Activated naive CD8-positive, alpha-beta T cell treated with anti-CD3 and anti-CD28 coated beads, Interleukin-2, amount 10 ng/mL, durations not matched to agents 7 days and 5 days (primary cell): ENCODE measurements around the gene ZC3H8. TPM values are rescaled to one million over a fixed set of nuclear protein-coding genes. Genes with fewer than 3 reads are reported as not detected.

Experiments used
- ATAC-seq: fragments of 150-1000 bp; cut with Tn5 transposase; one replicate; pipeline ENCODE4 v1.10.0; 2021; ENCODE audit warnings: low read depth, moderate library complexity
- POLR2A ChIA-PET: fragments of 350-600 bp; sonication (Branson Sonifier 250); formaldehyde crosslinking; loops from one replicate; lab custom pipeline; 2021; ENCODE audit warnings: antibody characterized with exemption; lab: Charles Lee
- DNase-seq: peaks from one replicate; pipeline ENCODE4 v3.0.0; 2021
- H3K27ac Mint-ChIP-seq: one replicate; pipeline ENCODE4 v1.8.0; 2022; ENCODE audit warnings: mild to moderate bottlenecking, mixed read lengths
- H3K27me3 Mint-ChIP-seq: one replicate; pipeline ENCODE4 v1.8.0; 2022; ENCODE audit warnings: mild to moderate bottlenecking, moderate library complexity, mixed read lengths
- H3K36me3 Mint-ChIP-seq: one replicate; pipeline ENCODE4 v1.8.0; 2021; ENCODE audit warnings: mild to moderate bottlenecking, mixed read lengths
- H3K4me1 Mint-ChIP-seq: one replicate; pipeline ENCODE4 v1.8.0; 2021; ENCODE audit warnings: mixed read lengths
- H3K4me3 Mint-ChIP-seq: one replicate; pipeline ENCODE4 v1.8.0; 2022; ENCODE audit warnings: mild to moderate bottlenecking, moderate library complexity, mixed read lengths
- H3K9me3 Mint-ChIP-seq: one replicate; pipeline ENCODE4 v1.8.0; 2021; ENCODE audit warnings: mixed read lengths
- total RNA-seq, 2 experiments: library from RNA; stranded (reverse); gene quantifications; one replicate each; pipeline ENCODE4 v1.2.3, GENCODE V29; 2021

Gene ZC3H8
- total RNA-seq, 2 experiments from 2014 or later, result 15.7 to 17.1 TPM

DNA sequence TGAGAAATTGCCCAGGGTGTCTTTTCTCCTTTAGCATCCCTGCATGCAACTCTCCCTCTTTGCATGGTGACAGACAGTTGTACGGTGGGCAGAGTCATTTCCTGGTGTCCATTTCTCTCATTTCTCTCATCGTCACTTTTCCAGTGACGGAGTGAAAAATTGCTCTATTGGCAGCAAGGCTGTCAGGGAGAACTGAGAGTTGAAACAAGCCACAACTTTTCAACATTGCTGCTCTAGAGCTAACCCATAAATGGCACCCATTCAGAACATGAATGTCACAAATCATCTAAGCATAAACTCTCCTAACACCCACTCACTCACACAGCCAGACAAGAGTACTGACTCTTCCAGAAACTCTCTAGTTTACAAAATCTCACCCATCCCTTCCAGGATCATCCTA lies 55.7 kb downstream of the ZC3H8 start:
- DNase-seq, result no peak
- Mint-ChIP-seq H3K4me3 (no peak overlapping the region), H3K27me3 (no peaks in the 10 kb centered on the region), H3K36me3 (peaks cover 14% of the 10 kb centered on the region), H3K9me3 (peaks cover 11% of the 10 kb centered on the region), H3K4me1 (peaks cover 11% of the 10 kb centered on the region), H3K27ac (no peak overlapping the region)
- POLR2A ChIA-PET, result no interaction called here
- ATAC-seq, result no peak

DNA sequence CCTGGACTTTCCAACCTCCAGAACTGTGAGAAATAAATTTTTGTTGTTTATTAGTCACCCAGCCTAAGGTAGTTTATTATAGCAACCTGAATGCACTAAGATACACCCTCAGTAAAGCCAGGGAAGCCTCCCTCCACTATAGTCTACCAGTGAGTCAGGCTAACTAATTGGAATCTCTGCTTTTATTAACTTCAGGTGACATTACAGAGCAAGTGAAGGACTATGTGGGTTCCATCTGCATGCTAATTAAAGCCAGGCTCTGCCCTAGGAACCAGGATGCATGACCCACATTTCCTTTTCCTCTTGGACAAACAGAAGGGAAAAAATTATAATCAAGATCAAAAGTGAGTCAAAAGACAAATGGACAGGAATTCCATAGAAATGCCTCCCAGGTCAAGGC lies 56.1 kb downstream of the ZC3H8 start:
- Mint-ChIP-seq H3K4me1 (peaks cover 11% of the 10 kb centered on the region), H3K36me3 (peaks cover 12% of the 10 kb centered on the region)

GRCh38 chr2:112197868-112198267 lies 57.0 kb downstream of the ZC3H8 start:
- ATAC-seq (no peak), DNase-seq (no peak)
- no peak overlapping the region for H3K27ac Mint-ChIP-seq
- peaks cover 11% of the 10 kb centered on the region for H3K4me1 Mint-ChIP-seq
- no peaks in the 10 kb centered on the region for H3K27me3 Mint-ChIP-seq
- peaks cover 11% of the 10 kb centered on the region for H3K36me3 Mint-ChIP-seq
- H3K9me3 Mint-ChIP-seq, result peaks cover 3% of the 10 kb centered on the region
- POLR2A ChIA-PET, result no interaction called here
- no peak overlapping the region for H3K4me3 Mint-ChIP-seq

More for the DNA sequence above, 56.1 kb downstream of the ZC3H8 start:
- H3K27ac Mint-ChIP-seq, result no peak overlapping the region
- POLR2A ChIA-PET, result no interaction called here
- H3K27me3 Mint-ChIP-seq, result no peaks in the 10 kb centered on the region
- peaks cover 9% of the 10 kb centered on the region for H3K9me3 Mint-ChIP-seq
- no peak for ATAC-seq
- H3K4me3 Mint-ChIP-seq, result no peak overlapping the region
- no peak for DNase-seq

DNA sequence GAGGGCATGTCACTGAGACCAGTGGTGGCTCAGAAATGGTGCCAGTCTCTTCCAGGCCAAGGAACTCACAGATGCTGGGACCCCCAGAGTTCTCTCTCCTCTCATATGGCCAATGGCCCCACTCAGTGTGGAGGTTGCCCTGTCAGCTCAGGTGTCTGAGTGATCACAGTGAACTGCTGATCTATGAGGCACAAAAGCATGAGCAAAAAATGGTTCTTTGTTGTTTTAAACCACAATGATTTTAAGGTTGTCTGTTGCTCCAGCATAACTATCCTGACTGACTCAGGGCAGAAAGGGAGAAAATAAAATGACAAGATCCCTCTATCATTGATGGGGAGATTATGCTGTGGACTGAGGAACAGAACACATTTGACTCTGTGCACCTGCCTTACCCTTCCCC lies 58.9 kb downstream of the ZC3H8 start:
- Mint-ChIP-seq H3K4me3 (no peak overlapping the region), H3K36me3 (peaks cover 10% of the 10 kb centered on the region), H3K4me1 (peaks cover 11% of the 10 kb centered on the region), H3K9me3 (no peaks in the 10 kb centered on the region), H3K27me3 (no peaks in the 10 kb centered on the region), H3K27ac (no peak overlapping the region)
- POLR2A ChIA-PET, result no interaction called here
- DNase-seq (no peak), ATAC-seq (no peak)

GRCh38 chr2:112195167-112195766 lies 59.6 kb downstream of the ZC3H8 start:
- DNase-seq (no peak), ATAC-seq (no peak)
- POLR2A ChIA-PET, result no interaction called here
- Mint-ChIP-seq H3K9me3 (no peaks in the 10 kb centered on the region), H3K27me3 (no peaks in the 10 kb centered on the region), H3K4me3 (no peak overlapping the region), H3K4me1 (peaks cover 11% of the 10 kb centered on the region), H3K36me3 (peaks cover 10% of the 10 kb centered on the region), H3K27ac (no peak overlapping the region)

GRCh38 chr2:112194482-112194881 lies 60.4 kb downstream of the ZC3H8 start:
- no peak for ATAC-seq
- DNase-seq, result no peak
- H3K4me3 Mint-ChIP-seq, result peak overlapping the region; percentile 7
- peak overlapping the region; percentile 26 for H3K27ac Mint-ChIP-seq
- no peaks in the 10 kb centered on the region for H3K9me3 Mint-ChIP-seq
- peaks cover 9% of the 10 kb centered on the region for H3K36me3 Mint-ChIP-seq
- H3K27me3 Mint-ChIP-seq, result no peaks in the 10 kb centered on the region
- POLR2A ChIA-PET, result no interaction called here
- peaks cover 11% of the 10 kb centered on the region for H3K4me1 Mint-ChIP-seq

- ATAC-seq (no peak), DNase-seq (no peak)
- POLR2A ChIA-PET, result no interaction called here
- Mint-ChIP-seq H3K9me3 (no peaks in the 10 kb centered on the region), H3K27ac (peak overlapping the region; percentile 26), H3K4me3 (no peak overlapping the region), H3K4me1 (peaks cover 14% of the 10 kb centered on the region), H3K36me3 (peaks cover 6% of the 10 kb centered on the region), H3K27me3 (no peaks in the 10 kb centered on the region)
These were observed 60.8 kb downstream of the ZC3H8 start for GRCh38 chr2:112194028-112194427.

DNA sequence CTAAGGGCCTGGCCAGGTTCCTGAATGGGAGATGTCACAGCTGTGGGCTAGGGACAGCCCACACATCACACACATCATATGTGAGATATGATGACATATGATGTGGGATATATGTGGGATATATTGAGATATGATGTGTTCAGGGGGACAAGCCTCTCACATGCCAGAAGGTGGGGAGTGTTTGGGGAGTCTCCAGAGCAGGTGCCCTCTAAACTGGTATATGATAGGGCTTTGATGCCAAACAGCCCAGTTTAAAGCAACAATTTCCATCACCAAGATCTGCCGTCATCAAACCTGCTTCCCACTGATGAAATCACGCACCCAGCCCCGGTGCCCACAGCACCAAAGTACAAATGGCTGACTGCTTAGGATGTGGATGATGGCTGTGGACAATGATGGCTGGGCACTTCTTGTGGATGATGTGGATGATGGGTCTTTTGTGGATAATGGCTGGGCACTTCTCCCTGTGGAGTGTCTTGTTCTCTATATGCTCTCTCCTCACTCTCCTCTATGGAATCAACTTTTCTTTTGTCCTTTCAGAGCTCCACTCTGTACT lies 65.8 kb downstream of the ZC3H8 start:
- peak overlapping the region; percentile 67 for H3K4me3 Mint-ChIP-seq
- H3K4me1 Mint-ChIP-seq, result peaks cover 18% of the 10 kb centered on the region
- no peaks in the 10 kb centered on the region for H3K9me3 Mint-ChIP-seq
- H3K27ac Mint-ChIP-seq, result peak overlapping the region; percentile 96
- POLR2A ChIA-PET, result interaction anchor here (1.7 kb wide), 1 partner anchor 66 kb away, joined by 9 read pairs; the partner anchor contains the start of gene ZC3H8
- H3K36me3 Mint-ChIP-seq, result peaks cover 6% of the 10 kb centered on the region
- ATAC-seq, result no peak
- DNase-seq, result no peak
- H3K27me3 Mint-ChIP-seq, result no peaks in the 10 kb centered on the region

DNA sequence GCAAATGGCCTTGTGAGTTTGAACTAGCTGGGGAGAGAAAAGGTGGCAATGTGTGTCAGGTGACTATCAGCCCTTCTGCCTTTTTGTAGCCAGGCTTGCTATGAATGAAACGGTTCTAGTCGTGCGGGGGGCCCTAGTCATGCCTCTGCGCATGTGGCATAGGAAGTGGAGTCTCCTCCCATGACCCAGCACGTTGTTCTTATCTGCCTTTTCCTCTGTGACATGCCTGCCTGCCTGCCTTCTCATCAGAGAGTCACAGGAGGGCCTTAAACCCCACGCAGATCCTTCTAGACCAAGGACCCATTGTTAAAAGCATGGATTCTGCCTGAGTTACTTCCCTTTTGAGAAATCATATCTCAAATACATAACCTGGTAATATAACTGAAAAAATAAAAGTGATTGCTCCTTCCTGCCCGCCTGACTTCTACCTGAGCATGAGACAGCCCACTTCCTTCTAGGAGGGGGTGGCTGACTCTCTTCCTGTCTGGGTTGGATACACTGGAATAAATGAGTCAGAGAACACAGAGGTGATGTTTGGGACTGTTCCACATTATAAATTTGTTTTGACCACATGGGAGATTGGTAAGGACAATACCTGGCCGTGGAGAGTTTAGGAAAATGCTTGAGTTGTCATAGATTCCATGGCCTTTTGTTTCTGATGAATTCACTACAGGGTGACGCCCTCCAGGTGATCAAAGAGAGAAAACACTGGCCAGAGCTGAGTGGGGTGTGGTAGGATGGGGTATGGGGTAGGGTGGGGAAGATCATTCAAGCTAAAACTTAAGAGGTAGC lies 66.8 kb downstream of the ZC3H8 start:
- peak; percentile 70 for DNase-seq
- Mint-ChIP-seq H3K27ac (peak overlapping the region; percentile 96), H3K4me3 (peak overlapping the region; percentile 67), H3K4me1 (peaks cover 29% of the 10 kb centered on the region), H3K36me3 (peaks cover 6% of the 10 kb centered on the region), H3K27me3 (no peaks in the 10 kb centered on the region), H3K9me3 (no peaks in the 10 kb centered on the region)
- ATAC-seq, result peak; percentile 91
- POLR2A ChIA-PET, result interaction anchor here (0.8 to 1.7 kb wide), 5 partner anchors 17 to 133 kb away, joined by 3 to 9 read pairs (median 3); partner anchors contain the start of gene ZC3H8

DNA sequence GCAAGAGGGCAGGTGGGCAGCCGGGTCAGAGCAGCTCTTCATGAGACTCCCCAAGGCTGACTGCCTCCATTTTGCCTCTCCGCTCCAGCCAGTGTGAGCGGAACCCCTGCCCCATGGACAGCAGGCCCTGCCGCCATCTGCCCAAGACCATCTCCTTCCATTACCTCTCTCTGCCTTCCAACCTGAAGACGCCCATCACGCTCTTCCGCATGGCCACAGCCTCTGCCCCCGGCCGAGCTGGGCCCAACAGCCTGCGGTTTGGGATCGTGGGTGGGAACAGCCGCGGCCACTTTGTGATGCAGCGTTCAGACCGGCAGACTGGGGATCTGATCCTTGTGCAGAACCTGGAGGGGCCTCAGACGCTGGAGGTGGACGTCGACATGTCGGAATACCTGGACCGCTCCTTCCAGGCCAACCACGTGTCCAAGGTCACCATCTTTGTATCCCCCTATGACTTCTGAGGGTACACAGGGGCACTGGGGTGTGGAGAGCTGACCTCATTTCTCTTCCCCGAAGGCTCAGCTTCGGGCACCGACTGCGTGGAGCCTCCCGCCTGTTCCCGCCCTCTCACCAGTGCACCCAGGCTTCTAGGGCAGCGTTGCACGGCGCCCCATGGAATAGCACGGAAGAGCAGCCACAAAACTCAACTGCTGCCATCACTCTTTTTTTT lies 67.7 kb downstream of the ZC3H8 start:
- peak overlapping the region; percentile 67 for H3K4me3 Mint-ChIP-seq
- ATAC-seq, result no peak
- peaks cover 2% of the 10 kb centered on the region for H3K27me3 Mint-ChIP-seq
- POLR2A ChIA-PET, result interaction anchor here (0.8 to 2.1 kb wide), 6 partner anchors 17 to 133 kb away, joined by 3 to 9 read pairs (median 4); partner anchors contain the start of gene ZC3H8
- peak overlapping the region; percentile 96 for H3K27ac Mint-ChIP-seq
- H3K9me3 Mint-ChIP-seq, result no peaks in the 10 kb centered on the region
- peaks cover 34% of the 10 kb centered on the region for H3K4me1 Mint-ChIP-seq
- DNase-seq, result no peak
- H3K36me3 Mint-ChIP-seq, result peaks cover 6% of the 10 kb centered on the region

DNA sequence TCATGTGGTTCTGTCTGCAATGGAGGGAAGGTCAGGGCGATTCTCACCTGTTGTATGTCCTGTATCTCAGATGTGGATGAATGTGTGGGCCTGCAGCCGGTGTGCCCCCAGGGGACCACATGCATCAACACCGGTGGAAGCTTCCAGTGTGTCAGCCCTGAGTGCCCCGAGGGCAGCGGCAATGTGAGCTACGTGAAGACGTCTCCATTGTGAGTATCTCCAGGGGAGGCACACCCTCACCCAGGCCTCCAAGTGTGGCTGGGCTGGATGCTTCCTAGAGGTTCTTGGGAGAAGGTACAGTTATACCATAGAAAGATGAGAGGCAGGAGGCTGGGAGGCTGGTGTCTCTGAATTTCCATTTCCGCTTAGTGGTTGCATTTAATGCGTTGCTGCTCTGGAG lies 69.7 kb downstream of the ZC3H8 start:
- DNase-seq (no peak), ATAC-seq (no peak)
- Mint-ChIP-seq H3K4me3 (no peak overlapping the region), H3K36me3 (peaks cover 3% of the 10 kb centered on the region), H3K4me1 (peaks cover 38% of the 10 kb centered on the region), H3K27me3 (peaks cover 9% of the 10 kb centered on the region), H3K9me3 (peaks cover 2% of the 10 kb centered on the region), H3K27ac (no peak overlapping the region)
- POLR2A ChIA-PET, result interaction anchor here (2.1 kb wide), 1 partner anchor 70 kb away, joined by 9 read pairs; the partner anchor contains the start of gene ZC3H8

- POLR2A ChIA-PET, result no interaction called here
These were observed 70.7 kb downstream of the ZC3H8 start for GRCh38 chr2:112184121-112184520.

More at GRCh38 chr2:112184121-112184520, 70.7 kb downstream of the ZC3H8 start:
- Mint-ChIP-seq H3K36me3 (peaks cover 3% of the 10 kb centered on the region), H3K4me3 (no peak overlapping the region), H3K27me3 (peaks cover 15% of the 10 kb centered on the region), H3K27ac (peak overlapping the region; percentile 38), H3K4me1 (peaks cover 35% of the 10 kb centered on the region), H3K9me3 (peaks cover 4% of the 10 kb centered on the region)
- no peak for ATAC-seq
- DNase-seq, result no peak
